HG03457 (cell line): Measurements from ENCODE around the gene MRAS.

Experiments
- ATAC-seq: cut with Tn5 transposase; IDR thresholded peaks from one replicate; pipeline ENCODE4 v1.9.1; 2021; ENCODE audit warnings: moderate number of reproducible peaks; ENCODE audit not compliant: unreplicated experiment

Gene MRAS

GRCh38 chr3:138384976-138385375 is 36.6 kb downstream of the MRAS start:
- no peak for ATAC-seq

- ATAC-seq: no peak
These were observed 40.8 kb downstream of the MRAS start for GRCh38 chr3:138389144-138389601.

- ATAC-seq: no peak
These were observed 41.6 kb downstream of the MRAS start for GRCh38 chr3:138389841-138390581.

GRCh38 chr3:138390582-138390932 is 42.2 kb downstream of the MRAS start:
- no peak for ATAC-seq

GRCh38 chr3:138394156-138394555 is 45.8 kb downstream of the MRAS start:
- no peak for ATAC-seq

GRCh38 chr3:138394686-138395085 is 46.3 kb downstream of the MRAS start:
- no peak for ATAC-seq

- no peak for ATAC-seq
These were observed 47.7 kb downstream of the MRAS start for GRCh38 chr3:138395865-138396751.

- no peak for ATAC-seq
These were observed 48.5 kb downstream of the MRAS start for GRCh38 chr3:138396752-138397410.

- no peak for ATAC-seq
These were observed 49.6 kb downstream of the MRAS start for GRCh38 chr3:138397983-138398382.

- no peak for ATAC-seq
These were observed 50.6 kb downstream of the MRAS start for GRCh38 chr3:138398791-138399575.

GRCh38 chr3:138399766-138400165 is 51.4 kb downstream of the MRAS start:
- no peak for ATAC-seq

- ATAC-seq: no peak
These were observed 52.3 kb downstream of the MRAS start for GRCh38 chr3:138400651-138401070.

- ATAC-seq: no peak
These were observed 53.5 kb downstream of the MRAS start for GRCh38 chr3:138401834-138402233.

GRCh38 chr3:138404121-138404520 is 55.7 kb downstream of the MRAS start:
- no peak for ATAC-seq

- no peak for ATAC-seq
These were observed 56.6 kb downstream of the MRAS start for GRCh38 chr3:138405001-138405400.

GRCh38 chr3:138405486-138405885 is 57.1 kb downstream of the MRAS start:
- ATAC-seq: no peak

- no peak for ATAC-seq
These were observed 58.2 kb downstream of the MRAS start for GRCh38 chr3:138406606-138407005.

- ATAC-seq: no peak
These were observed 59.0 kb downstream of the MRAS start for GRCh38 chr3:138407236-138407907.

- no peak for ATAC-seq
These were observed 60.6 kb downstream of the MRAS start for GRCh38 chr3:138408751-138409570.
